GM12801 (cell line): Measurements from ENCODE around the gene SLC6A1.

Source experiments
- CTCF ChIP-seq: IDR thresholded peaks from one replicate; pipeline ENCODE4 v1.5.1; 2011; ENCODE audit warnings: control low read depth; ENCODE audit not compliant: insufficient read length; ENCODE audit errors: extremely low read depth

SLC6A1 gene

GRCh38 chr3:11084677-11085076, 92.1 kb downstream of the SLC6A1 start:
- no peak for TF ChIP-seq CTCF

- TF ChIP-seq CTCF: no peak
Measured at GRCh38 chr3:11085093-11085840, 92.7 kb downstream of the SLC6A1 start.

- TF ChIP-seq CTCF: no peak
Measured at GRCh38 chr3:11086856-11087255, 94.3 kb downstream of the SLC6A1 start.

- no peak for TF ChIP-seq CTCF
Measured at GRCh38 chr3:11088066-11088465, 95.5 kb downstream of the SLC6A1 start.

- no peak for TF ChIP-seq CTCF
Measured at GRCh38 chr3:11088831-11089230, 96.3 kb downstream of the SLC6A1 start.
